Brain microvascular endothelial cell (primary cell): ENCODE results near the gene BEND2.

Source experiments
- DNase-seq: peaks from one replicate; pipeline ENCODE4 v3.0.0-alpha.2; 2020
- H3K27ac ChIP-seq: fragments of 250-450 bp; sonication (Bioruptor Pico); 2 replicates; pipeline ENCODE4 v1.5.1; 2020; ENCODE audit warnings: mild to moderate bottlenecking, moderate library complexity
- H3K27me3 ChIP-seq: fragments of 250-450 bp; sonication (Bioruptor Pico); replicated peaks from 2 replicates; pipeline ENCODE4 v1.5.1; 2020; ENCODE audit warnings: mild to moderate bottlenecking
- H3K36me3 ChIP-seq: fragments of 250-450 bp; sonication (Bioruptor Pico); replicated peaks from 2 replicates; pipeline ENCODE4 v1.5.1; 2020; ENCODE audit warnings: mild to moderate bottlenecking
- H3K4me3 ChIP-seq: 2 replicates; pipeline ENCODE4 v1.5.1; 2011; ENCODE audit warnings: low read depth, mild to moderate bottlenecking, control low read depth, low read length, moderate library complexity
- CTCF ChIP-seq: IDR thresholded peaks from 2 replicates; pipeline ENCODE4 v1.5.1; 2011; ENCODE audit warnings: low read depth, mild to moderate bottlenecking, moderate library complexity, low read length, control low read depth, inconsistent platforms; ENCODE audit errors: missing control alignments
- in situ Hi-C: cut with HindIII; loops from 2 replicates; pipeline ENCODE4 v1.10.0; 2017; ENCODE audit warnings: low sequenced_read_pairs, low pct_ligation_motif_present

Gene BEND2

GRCh38 chrX:18210470-18210869 lies 10.2 kb downstream of the BEND2 start:
- no peaks in the 10 kb centered on the region for H3K36me3 ChIP-seq
- no peak for DNase-seq
- no peaks in the 10 kb centered on the region for H3K27me3 ChIP-seq
- no peak overlapping the region for H3K4me3 ChIP-seq
- no peak for TF ChIP-seq CTCF
- in situ Hi-C loops, result no loop called here
- no peak overlapping the region for H3K27ac ChIP-seq

GRCh38 chrX:18206657-18207056 lies 14.0 kb downstream of the BEND2 start:
- in situ Hi-C loops, result no loop called here
- no peaks in the 10 kb centered on the region for H3K36me3 ChIP-seq
- no peaks in the 10 kb centered on the region for H3K27me3 ChIP-seq
- no peak for DNase-seq
- H3K4me3 ChIP-seq, result no peak overlapping the region
- no peak for TF ChIP-seq CTCF
- no peak overlapping the region for H3K27ac ChIP-seq

GRCh38 chrX:18203631-18204030 lies 17.1 kb downstream of the BEND2 start:
- no peak for TF ChIP-seq CTCF
- no peak for DNase-seq
- Histone ChIP-seq H3K4me3 (no peak overlapping the region), H3K27me3 (no peaks in the 10 kb centered on the region), H3K36me3 (no peaks in the 10 kb centered on the region), H3K27ac (no peak overlapping the region)
- in situ Hi-C loops, result no loop called here

- no peaks in the 10 kb centered on the region for H3K36me3 ChIP-seq
- in situ Hi-C loops, result no loop called here
- H3K27me3 ChIP-seq, result no peaks in the 10 kb centered on the region
- no peak overlapping the region for H3K27ac ChIP-seq
- no peak for DNase-seq
- no peak for TF ChIP-seq CTCF
- no peak overlapping the region for H3K4me3 ChIP-seq
These were observed 26.0 kb downstream of the BEND2 start for GRCh38 chrX:18194688-18195087.

- Histone ChIP-seq H3K36me3 (no peaks in the 10 kb centered on the region), H3K27me3 (no peaks in the 10 kb centered on the region), H3K4me3 (no peak overlapping the region), H3K27ac (no peak overlapping the region)
- TF ChIP-seq CTCF, result no peak
- in situ Hi-C loops, result no loop called here
- no peak for DNase-seq
These were observed 41.2 kb downstream of the BEND2 start for GRCh38 chrX:18179446-18179845.

- H3K27me3 ChIP-seq, result no peaks in the 10 kb centered on the region
- H3K36me3 ChIP-seq, result no peaks in the 10 kb centered on the region
- in situ Hi-C loops, result no loop called here
- H3K4me3 ChIP-seq, result no peak overlapping the region
- H3K27ac ChIP-seq, result no peak overlapping the region
- DNase-seq, result no peak
- TF ChIP-seq CTCF, result no peak
These were observed 45.7 kb downstream of the BEND2 start for GRCh38 chrX:18174971-18175370.
